Ishikawa (cell line): ENCODE results near the gene TMEM40.

Source experiments
- CREB1 ChIP-seq: IDR thresholded peaks from 2 replicates; pipeline ENCODE4 v1.6.1; 2012; ENCODE audit warnings: low read depth
- YY1 ChIP-seq: IDR thresholded peaks from 2 replicates; pipeline ENCODE4 v1.6.1; 2012; ENCODE audit warnings: low read depth
- TF ChIP-seq, protein P1 (sequence below): IDR thresholded peaks from 2 replicates; pipeline ENCODE4 v1.6.1; 2012

DNA sequence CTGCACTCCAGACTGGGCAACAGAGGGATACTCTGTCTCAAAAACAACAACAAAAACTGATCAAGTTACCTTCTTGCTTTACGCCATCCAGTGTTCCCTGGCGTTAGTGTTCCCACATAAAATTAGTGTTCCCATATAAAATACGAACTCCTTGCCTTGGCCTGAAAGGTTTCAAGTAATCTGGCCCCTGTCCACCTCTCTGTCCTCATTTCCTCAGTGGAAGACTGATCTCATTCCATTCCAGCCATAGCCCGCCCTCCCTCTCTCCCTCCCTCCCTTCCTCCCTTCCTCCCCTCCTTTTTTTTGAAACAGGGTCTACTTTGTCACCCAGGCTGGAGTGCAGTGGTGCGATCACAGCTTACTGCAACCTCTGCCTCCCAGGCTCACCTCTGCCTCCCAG, 34.6 kb upstream of the TMEM40 start:
- TF ChIP-seq, protein P1, sequence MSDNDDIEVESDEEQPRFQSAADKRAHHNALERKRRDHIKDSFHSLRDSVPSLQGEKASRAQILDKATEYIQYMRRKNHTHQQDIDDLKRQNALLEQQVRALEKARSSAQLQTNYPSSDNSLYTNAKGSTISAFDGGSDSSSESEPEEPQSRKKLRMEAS: no peak
- TF ChIP-seq CREB1 (no peak), YY1 (no peak)
